GM12878 (cell line): ENCODE measurements around the gene NOP56.

Experiments
- CHD2 ChIP-seq: IDR thresholded peaks from 2 replicates; pipeline ENCODE4 v1.6.1; 2011; ENCODE audit warnings: low read depth, low read length, improper control_type of control experiment, borderline replicate concordance
- EP300 ChIP-seq, 2 experiments: fragments of 150-350 bp in 1 of 2; IDR thresholded peaks; 2 replicates each; pipeline ENCODE4 v1.6.1; 2011 to 2012; ENCODE audit warnings: low read depth in 2 of 2, low read length in 2 of 2, borderline replicate concordance in 1 of 2, improper control_type of control experiment in 1 of 2, inconsistent platforms in 1 of 2; ENCODE audit not compliant: control insufficient read depth in 1 of 2
- RCOR1 ChIP-seq: conservative IDR thresholded peaks from 2 replicates; pipeline ENCODE4 v1.6.1; 2012; ENCODE audit warnings: low read depth, low read length, improper control_type of control experiment
- ZNF24 ChIP-seq: fragments of 450-650 bp; IDR thresholded peaks from 2 replicates; pipeline ENCODE4 v1.6.1; 2017; ENCODE audit warnings: antibody characterized with exemption, mild to moderate bottlenecking

GRCh38 chr20:2654831-2655230 lies 2.4 kb downstream of the NOP56 start:
- TF ChIP-seq EP300 (IDR thresholded peaks at IDR 0.05; ENCODE audit: borderline replicate concordance in 1 of 2, control insufficient read depth in 1 of 2, low read depth in 2 of 2, low read length in 2 of 2) (no peak), ZNF24 (no peak), CHD2 (no peak), RCOR1 (no peak)
